ENCODE results near the gene EXOC2.

DNA sequence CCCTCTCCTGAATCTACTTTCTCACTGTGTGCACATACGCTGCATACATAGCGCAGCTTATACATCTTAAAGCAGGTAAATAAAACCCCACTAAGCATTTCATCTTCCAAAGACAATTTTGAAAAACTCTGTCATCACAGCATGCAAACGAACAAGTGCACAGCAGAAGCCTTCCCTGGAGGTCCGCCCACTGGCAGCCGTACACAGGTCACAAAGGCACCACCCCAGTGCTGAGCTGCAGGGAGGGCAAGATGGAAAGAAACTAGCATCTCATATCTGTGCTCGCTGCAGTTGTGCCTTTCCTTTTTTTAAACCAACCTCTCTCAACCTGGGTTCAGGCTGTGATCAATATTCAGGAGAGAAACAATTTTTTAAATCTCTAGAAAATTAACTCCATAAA is 109.3 kb downstream of the EXOC2 start:
- no peak for TF ChIP-seq EZH2phosphoT487 (IDR thresholded peaks at IDR 0.05; ENCODE audit: borderline replicate concordance)
- TF ChIP-seq, protein P1, sequence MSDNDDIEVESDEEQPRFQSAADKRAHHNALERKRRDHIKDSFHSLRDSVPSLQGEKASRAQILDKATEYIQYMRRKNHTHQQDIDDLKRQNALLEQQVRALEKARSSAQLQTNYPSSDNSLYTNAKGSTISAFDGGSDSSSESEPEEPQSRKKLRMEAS (IDR thresholded peaks at IDR 0.05) = no peak
- TF ChIP-seq, protein P2, sequence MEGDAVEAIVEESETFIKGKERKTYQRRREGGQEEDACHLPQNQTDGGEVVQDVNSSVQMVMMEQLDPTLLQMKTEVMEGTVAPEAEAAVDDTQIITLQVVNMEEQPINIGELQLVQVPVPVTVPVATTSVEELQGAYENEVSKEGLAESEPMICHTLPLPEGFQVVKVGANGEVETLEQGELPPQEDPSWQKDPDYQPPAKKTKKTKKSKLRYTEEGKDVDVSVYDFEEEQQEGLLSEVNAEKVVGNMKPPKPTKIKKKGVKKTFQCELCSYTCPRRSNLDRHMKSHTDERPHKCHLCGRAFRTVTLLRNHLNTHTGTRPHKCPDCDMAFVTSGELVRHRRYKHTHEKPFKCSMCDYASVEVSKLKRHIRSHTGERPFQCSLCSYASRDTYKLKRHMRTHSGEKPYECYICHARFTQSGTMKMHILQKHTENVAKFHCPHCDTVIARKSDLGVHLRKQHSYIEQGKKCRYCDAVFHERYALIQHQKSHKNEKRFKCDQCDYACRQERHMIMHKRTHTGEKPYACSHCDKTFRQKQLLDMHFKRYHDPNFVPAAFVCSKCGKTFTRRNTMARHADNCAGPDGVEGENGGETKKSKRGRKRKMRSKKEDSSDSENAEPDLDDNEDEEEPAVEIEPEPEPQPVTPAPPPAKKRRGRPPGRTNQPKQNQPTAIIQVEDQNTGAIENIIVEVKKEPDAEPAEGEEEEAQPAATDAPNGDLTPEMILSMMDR (IDR thresholded peaks at IDR 0.05 in 2 of 3, conservative IDR thresholded peaks at IDR 0.05 in 1 of 3; ENCODE audit: borderline replicate concordance in 1 of 3, insufficient read depth in 1 of 3, low read depth in 2 of 3, low read length in 2 of 3) = no peak
- TF ChIP-seq EGR1 (IDR thresholded peaks at IDR 0.05; ENCODE audit: low read depth) = no peak
- TF ChIP-seq EZH2 (IDR thresholded peaks at IDR 0.05) = no peak
- no peak for TF ChIP-seq POLR2A (IDR thresholded peaks at IDR 0.05; ENCODE audit: borderline replicate concordance, extremely low read depth, insufficient read depth, insufficient read length)
- no peak for TF ChIP-seq ZNF274 (IDR thresholded peaks at IDR 0.05; ENCODE audit: low read depth, low read length)
- no peak for TF ChIP-seq RAD21 (IDR thresholded peaks at IDR 0.05; ENCODE audit: low read depth)

Data from HCT116 (cell line).